ENCODE data around the gene EIF3F.

- TF ChIP-seq PATZ1 (CRISPR knock-in tag; IDR thresholded peaks at IDR 0.05; ENCODE audit: borderline replicate concordance) = no peak
- TF ChIP-seq TSHZ2 (CRISPR knock-in tag; IDR thresholded peaks at IDR 0.05) = no peak
- no peak for TF ChIP-seq ZNF565 (CRISPR knock-in tag; conservative IDR thresholded peaks at IDR 0.05; ENCODE audit: low read depth)
- no peak for TF ChIP-seq TOX (CRISPR knock-in tag; IDR thresholded peaks at IDR 0.05; ENCODE audit: borderline replicate concordance)
- no peak for TF ChIP-seq ZNF8 (CRISPR knock-in tag; IDR thresholded peaks at IDR 0.05)
Measured at GRCh38 chr11:8002676-8003075, 15.5 kb downstream of the EIF3F start.
